Brain microvascular endothelial cell (primary cell): ENCODE results near the gene TRIP12.

Source experiments
- DNase-seq: peaks from one replicate; pipeline ENCODE4 v3.0.0-alpha.2; 2020
- H3K27ac ChIP-seq: fragments of 250-450 bp; sonication (Bioruptor Pico); 2 replicates; pipeline ENCODE4 v1.5.1; 2020; ENCODE audit warnings: mild to moderate bottlenecking, moderate library complexity
- H3K27me3 ChIP-seq: fragments of 250-450 bp; sonication (Bioruptor Pico); replicated peaks from 2 replicates; pipeline ENCODE4 v1.5.1; 2020; ENCODE audit warnings: mild to moderate bottlenecking
- H3K36me3 ChIP-seq: fragments of 250-450 bp; sonication (Bioruptor Pico); replicated peaks from 2 replicates; pipeline ENCODE4 v1.5.1; 2020; ENCODE audit warnings: mild to moderate bottlenecking
- H3K4me3 ChIP-seq: 2 replicates; pipeline ENCODE4 v1.5.1; 2011; ENCODE audit warnings: low read depth, mild to moderate bottlenecking, control low read depth, low read length, moderate library complexity
- CTCF ChIP-seq: IDR thresholded peaks from 2 replicates; pipeline ENCODE4 v1.5.1; 2011; ENCODE audit warnings: low read depth, mild to moderate bottlenecking, moderate library complexity, low read length, control low read depth, inconsistent platforms; ENCODE audit errors: missing control alignments
- in situ Hi-C: cut with HindIII; loops from 2 replicates; pipeline ENCODE4 v1.10.0; 2017; ENCODE audit warnings: low sequenced_read_pairs, low pct_ligation_motif_present

Gene TRIP12

GRCh38 chr2:229738024-229738625 lies 183.7 kb downstream of the TRIP12 start:
- Histone ChIP-seq H3K27ac (no peak overlapping the region), H3K36me3 (no peaks in the 10 kb centered on the region), H3K4me3 (no peak overlapping the region), H3K27me3 (no peaks in the 10 kb centered on the region)
- in situ Hi-C loops, result no loop called here
- TF ChIP-seq CTCF, result no peak
- DNase-seq, result no peak

GRCh38 chr2:229734410-229734809 lies 187.4 kb downstream of the TRIP12 start:
- in situ Hi-C loops, result no loop called here
- Histone ChIP-seq H3K27me3 (no peaks in the 10 kb centered on the region), H3K27ac (no peak overlapping the region), H3K36me3 (no peaks in the 10 kb centered on the region), H3K4me3 (no peak overlapping the region)
- TF ChIP-seq CTCF, result no peak
- no peak for DNase-seq

GRCh38 chr2:229733611-229734245 lies 188.1 kb downstream of the TRIP12 start:
- Histone ChIP-seq H3K4me3 (no peak overlapping the region), H3K27me3 (no peaks in the 10 kb centered on the region), H3K36me3 (no peaks in the 10 kb centered on the region), H3K27ac (no peak overlapping the region)
- no peak for TF ChIP-seq CTCF
- in situ Hi-C loops, result no loop called here
- no peak for DNase-seq

- no peak for DNase-seq
- Histone ChIP-seq H3K4me3 (no peak overlapping the region), H3K36me3 (no peaks in the 10 kb centered on the region), H3K27ac (no peak overlapping the region), H3K27me3 (no peaks in the 10 kb centered on the region)
- no peak for TF ChIP-seq CTCF
- in situ Hi-C loops, result no loop called here
Measured at GRCh38 chr2:229732897-229733296, 188.9 kb downstream of the TRIP12 start.

- no peaks in the 10 kb centered on the region for H3K36me3 ChIP-seq
- in situ Hi-C loops, result no loop called here
- no peaks in the 10 kb centered on the region for H3K27me3 ChIP-seq
- peak; percentile 53 for DNase-seq
- H3K27ac ChIP-seq, result no peak overlapping the region
- H3K4me3 ChIP-seq, result no peak overlapping the region
- no peak for TF ChIP-seq CTCF
Measured at GRCh38 chr2:229731916-229732315, 189.9 kb downstream of the TRIP12 start.

GRCh38 chr2:229731363-229731762 lies 190.4 kb downstream of the TRIP12 start:
- TF ChIP-seq CTCF, result no peak
- DNase-seq, result no peak
- in situ Hi-C loops, result no loop called here
- Histone ChIP-seq H3K27ac (no peak overlapping the region), H3K27me3 (no peaks in the 10 kb centered on the region), H3K36me3 (no peaks in the 10 kb centered on the region), H3K4me3 (no peak overlapping the region)
